ENCODE data around the gene SOAT2. TPM values are rescaled to one million over a fixed set of nuclear protein-coding genes. Genes with fewer than 3 reads are reported as not detected.
A peak's percentile ranks its signal among the peaks of the same experiment; 100 is the strongest.

Gene SOAT2
- total RNA-seq, 2 donors from 2014 or later = not detected

GRCh38 chr12:53063708-53064612, 39.3 kb upstream of the SOAT2 start:
- H3K4me1 ChIP-seq = peaks cover 0 to 84% of the 10 kb centered on the region in 2 donors
- H3K36me3 ChIP-seq = peaks cover 82% of the 10 kb centered on the region
- H3K9me3 ChIP-seq = no peaks in the 10 kb centered on the region
- TF ChIP-seq, protein P1, sequence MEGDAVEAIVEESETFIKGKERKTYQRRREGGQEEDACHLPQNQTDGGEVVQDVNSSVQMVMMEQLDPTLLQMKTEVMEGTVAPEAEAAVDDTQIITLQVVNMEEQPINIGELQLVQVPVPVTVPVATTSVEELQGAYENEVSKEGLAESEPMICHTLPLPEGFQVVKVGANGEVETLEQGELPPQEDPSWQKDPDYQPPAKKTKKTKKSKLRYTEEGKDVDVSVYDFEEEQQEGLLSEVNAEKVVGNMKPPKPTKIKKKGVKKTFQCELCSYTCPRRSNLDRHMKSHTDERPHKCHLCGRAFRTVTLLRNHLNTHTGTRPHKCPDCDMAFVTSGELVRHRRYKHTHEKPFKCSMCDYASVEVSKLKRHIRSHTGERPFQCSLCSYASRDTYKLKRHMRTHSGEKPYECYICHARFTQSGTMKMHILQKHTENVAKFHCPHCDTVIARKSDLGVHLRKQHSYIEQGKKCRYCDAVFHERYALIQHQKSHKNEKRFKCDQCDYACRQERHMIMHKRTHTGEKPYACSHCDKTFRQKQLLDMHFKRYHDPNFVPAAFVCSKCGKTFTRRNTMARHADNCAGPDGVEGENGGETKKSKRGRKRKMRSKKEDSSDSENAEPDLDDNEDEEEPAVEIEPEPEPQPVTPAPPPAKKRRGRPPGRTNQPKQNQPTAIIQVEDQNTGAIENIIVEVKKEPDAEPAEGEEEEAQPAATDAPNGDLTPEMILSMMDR (IDR thresholded peaks at IDR 0.05) = peak in 1 of 2 donors; percentile 22
- H3K27me3 ChIP-seq = no peaks in the 10 kb centered on the region
- peak overlapping the region; percentile 67 to 80 for H3K27ac ChIP-seq
- peak; percentile 86 for DNase-seq (ENCODE audit: low spot score)
- H3K4me3 ChIP-seq = no peak overlapping the region

GRCh38 chr12:53064613-53065436, 38.5 kb upstream of the SOAT2 start:
- no peaks in the 10 kb centered on the region for H3K9me3 ChIP-seq
- no peak overlapping the region for H3K4me3 ChIP-seq
- no peaks in the 10 kb centered on the region for H3K27me3 ChIP-seq
- peaks cover 73% of the 10 kb centered on the region for H3K36me3 ChIP-seq
- H3K27ac ChIP-seq = peak overlapping the region; percentile 67 to 80
- H3K4me1 ChIP-seq = peaks cover 0 to 84% of the 10 kb centered on the region in 2 donors
- no peak for DNase-seq (ENCODE audit: low spot score)
- TF ChIP-seq, protein P1 (IDR thresholded peaks at IDR 0.05) = no peak

DNA sequence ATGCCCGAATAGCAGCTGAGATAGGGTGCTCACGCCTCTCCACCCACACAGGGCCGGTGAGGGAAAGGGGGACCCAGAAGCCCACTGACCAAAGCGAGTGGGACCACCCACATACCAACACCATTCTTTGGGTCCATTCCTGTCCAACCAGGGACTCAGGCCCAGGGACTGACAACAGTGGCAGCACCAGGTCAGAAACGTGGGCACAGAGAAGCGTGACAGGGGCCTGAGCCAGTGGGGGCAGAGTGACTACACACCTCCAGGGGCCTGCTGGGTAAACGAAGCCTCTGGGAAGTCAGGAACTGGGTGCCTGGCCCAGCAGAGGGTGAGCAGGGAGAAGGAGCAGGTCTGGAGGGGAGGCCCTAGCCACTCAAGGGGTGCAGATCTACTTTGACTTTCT, 37.8 kb upstream of the SOAT2 start:
- peaks cover 0 to 84% of the 10 kb centered on the region in 2 donors for H3K4me1 ChIP-seq
- DNase-seq (ENCODE audit: low spot score) = peak; percentile 58
- H3K9me3 ChIP-seq = no peaks in the 10 kb centered on the region
- no peak overlapping the region for H3K4me3 ChIP-seq
- peak overlapping the region; percentile 67 to 80 for H3K27ac ChIP-seq
- H3K27me3 ChIP-seq = no peaks in the 10 kb centered on the region
- TF ChIP-seq, protein P1 (IDR thresholded peaks at IDR 0.05) = no peak
- H3K36me3 ChIP-seq = peaks cover 67% of the 10 kb centered on the region

DNA sequence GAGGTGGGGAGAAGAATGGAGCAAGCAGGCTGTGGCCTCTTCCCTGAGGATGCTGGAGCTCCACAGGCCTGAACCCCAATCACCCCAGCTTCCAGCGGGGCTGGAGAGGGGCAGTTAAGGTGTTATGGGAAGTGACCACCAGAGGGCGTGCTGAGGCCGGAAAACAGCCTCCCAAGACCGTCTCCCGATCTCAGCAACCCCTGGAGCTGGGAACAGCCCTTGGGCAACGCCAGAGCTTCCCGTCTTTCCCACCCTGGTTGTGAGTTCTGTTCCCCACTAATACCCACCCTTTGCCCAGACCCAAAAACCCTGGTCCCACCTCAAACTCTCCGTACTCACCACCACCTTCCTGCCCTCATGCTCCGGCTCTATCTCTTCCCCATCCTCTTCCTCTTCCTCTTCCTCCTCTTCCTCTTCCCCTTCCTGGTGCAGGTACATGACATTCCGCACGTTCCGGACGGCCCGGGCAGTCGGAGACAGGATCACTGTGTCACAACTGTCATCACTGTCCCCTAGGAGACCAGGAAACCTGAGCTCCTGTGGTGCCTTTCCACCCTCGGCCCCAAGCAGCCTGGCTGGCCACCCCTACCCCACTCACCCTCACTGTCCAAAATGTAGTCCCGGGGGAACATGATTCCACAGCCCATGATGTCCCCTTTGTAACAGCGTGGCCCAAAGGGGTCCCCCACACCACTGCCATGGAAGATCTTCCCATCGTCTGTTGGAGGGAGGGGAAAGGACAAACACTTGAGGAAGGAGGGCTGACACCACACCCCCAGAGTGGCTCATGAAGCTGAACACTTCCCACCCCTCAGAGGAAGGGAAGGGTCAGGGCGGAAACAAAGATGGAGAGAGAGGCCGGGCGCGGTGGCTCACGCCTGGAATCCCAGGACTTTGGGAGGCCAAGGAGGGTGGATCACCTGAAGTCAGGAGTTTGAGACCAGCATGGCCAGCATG, 37.0 kb upstream of the SOAT2 start:
- Histone ChIP-seq H3K27me3 (no peaks in the 10 kb centered on the region), H3K36me3 (peaks cover 59% of the 10 kb centered on the region), H3K4me3 (no peak overlapping the region)

More for the DNA sequence above, 37.0 kb upstream of the SOAT2 start:
- TF ChIP-seq, protein P1 (IDR thresholded peaks at IDR 0.05) = peak; percentile 88 to 93
- H3K27ac ChIP-seq = peak overlapping the region; percentile 67 to 80
- no peaks in the 10 kb centered on the region for H3K9me3 ChIP-seq
- DNase-seq (ENCODE audit: low spot score) = peak; percentile 86
- H3K4me1 ChIP-seq = peaks cover 0 to 84% of the 10 kb centered on the region in 2 donors

Measured in right atrium auricular region (tissue), 2 donors.